ENCODE measurements around the gene PIK3IP1.
"Not testable (repeated sequence)": the region's sequence is repeated elsewhere in the genome, so short reads cannot be mapped to it uniquely, and the experiment has no call there.

PIK3IP1 gene

GRCh38 chr22:31244046-31244942, 48.0 kb downstream of the PIK3IP1 start:
- no peak overlapping the region for H3K4me3 ChIP-seq (replicated peaks in 1 of 2; ENCODE audit: low read depth in 2 of 2, low read length in 2 of 2)
- DNase-seq (ENCODE audit: low read depth in 2 of 2), result peak; percentile 74 to 90
- TF ChIP-seq CTCF (IDR thresholded peaks at IDR 0.05; ENCODE audit: low read depth, low read length), result no peak

GRCh38 chr22:31243339-31244045, 48.8 kb downstream of the PIK3IP1 start:
- DNase-seq (ENCODE audit: low read depth in 2 of 2), result peak in 1 of 2 donors; percentile 86
- TF ChIP-seq CTCF (IDR thresholded peaks at IDR 0.05; ENCODE audit: low read depth, low read length), result no peak
- peak overlapping the region in 1 of 2 donors; percentile 18 for H3K4me3 ChIP-seq (replicated peaks in 1 of 2; ENCODE audit: low read depth in 2 of 2, low read length in 2 of 2)

- H3K4me3 ChIP-seq (replicated peaks in 1 of 2; ENCODE audit: low read depth in 2 of 2, low read length in 2 of 2), result no peak overlapping the region
- peak; percentile 47 to 54 for DNase-seq (ENCODE audit: low read depth in 2 of 2)
- TF ChIP-seq CTCF (IDR thresholded peaks at IDR 0.05; ENCODE audit: low read depth, low read length), result peak; percentile 9
These were observed 50.4 kb downstream of the PIK3IP1 start for GRCh38 chr22:31241936-31242335.

- DNase-seq (ENCODE audit: low read depth in 2 of 2), result peak in 1 of 2 donors; percentile 49
- TF ChIP-seq CTCF (IDR thresholded peaks at IDR 0.05; ENCODE audit: low read depth, low read length), result no peak
- no peak overlapping the region for H3K4me3 ChIP-seq (replicated peaks in 1 of 2; ENCODE audit: low read depth in 2 of 2, low read length in 2 of 2)
These were observed 51.1 kb downstream of the PIK3IP1 start for GRCh38 chr22:31241200-31241599.

- peak; percentile 38 to 54 for DNase-seq (ENCODE audit: low read depth in 2 of 2)
- H3K4me3 ChIP-seq (replicated peaks in 1 of 2; ENCODE audit: low read depth in 2 of 2, low read length in 2 of 2), result no peak overlapping the region
- TF ChIP-seq CTCF (IDR thresholded peaks at IDR 0.05; ENCODE audit: low read depth, low read length), result no peak
These were observed 52.4 kb downstream of the PIK3IP1 start for GRCh38 chr22:31239771-31240370.

GRCh38 chr22:31238057-31238456, 54.2 kb downstream of the PIK3IP1 start:
- no peak for TF ChIP-seq CTCF (IDR thresholded peaks at IDR 0.05; ENCODE audit: low read depth, low read length)
- no peak overlapping the region for H3K4me3 ChIP-seq (replicated peaks in 1 of 2; ENCODE audit: low read depth in 2 of 2, low read length in 2 of 2)
- no peak for DNase-seq (ENCODE audit: low read depth in 2 of 2)

GRCh38 chr22:31236044-31236443, 56.2 kb downstream of the PIK3IP1 start:
- H3K4me3 ChIP-seq (replicated peaks in 1 of 2; ENCODE audit: low read depth in 2 of 2, low read length in 2 of 2); DNase-seq (ENCODE audit: low read depth in 2 of 2): not testable (repeated sequence)

Data from cardiac fibroblast (primary cell).